Ramos (cell line): Measurements from ENCODE around the gene LRRFIP1.

Source experiments
- in situ Hi-C: fragments of 300-500 bp; cut with MboI; formaldehyde crosslinking; loops from one replicate; pipeline ENCODE4 v1.14.3; 2022; ENCODE audit warnings: low sequenced_read_pairs; ENCODE audit not compliant: unreplicated experiment

Gene LRRFIP1

DNA sequence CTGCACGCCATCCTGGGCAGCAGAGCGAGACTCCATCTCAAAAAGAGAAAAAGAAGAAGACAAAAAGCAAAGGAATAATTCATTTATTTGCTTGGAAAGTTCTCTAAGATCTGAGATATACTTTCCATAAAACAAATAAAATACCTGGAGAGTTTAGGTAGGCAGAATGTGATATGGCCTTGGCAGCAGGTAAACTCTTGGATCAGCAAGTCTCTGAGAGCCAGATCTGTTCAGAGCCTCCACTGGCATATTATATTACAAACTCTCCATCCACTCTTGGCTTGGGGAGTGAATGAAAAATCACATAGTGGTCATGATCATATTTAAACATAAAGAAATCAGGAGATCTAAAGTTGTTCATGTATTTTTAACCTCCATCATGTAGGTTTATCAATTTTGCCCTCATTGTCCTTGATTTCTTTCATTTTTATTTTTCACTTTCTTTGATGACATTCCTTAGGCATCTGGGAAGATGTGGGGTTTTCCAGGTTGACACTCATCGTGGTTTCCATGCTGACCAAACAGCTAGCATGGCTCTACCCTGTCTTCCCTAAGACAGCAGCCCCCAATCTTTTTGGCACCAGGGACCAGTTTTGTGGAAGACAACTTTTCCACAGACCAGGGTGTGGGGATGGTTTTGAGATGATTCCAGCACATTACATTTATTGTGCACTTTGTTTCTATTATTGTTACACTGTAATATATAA lies 10.2 kb downstream of the LRRFIP1 start:
- in situ Hi-C loops, result no loop called here

GRCh38 chr2:237638176-237638575 lies 10.8 kb downstream of the LRRFIP1 start:
- in situ Hi-C loops, result no loop called here

DNA sequence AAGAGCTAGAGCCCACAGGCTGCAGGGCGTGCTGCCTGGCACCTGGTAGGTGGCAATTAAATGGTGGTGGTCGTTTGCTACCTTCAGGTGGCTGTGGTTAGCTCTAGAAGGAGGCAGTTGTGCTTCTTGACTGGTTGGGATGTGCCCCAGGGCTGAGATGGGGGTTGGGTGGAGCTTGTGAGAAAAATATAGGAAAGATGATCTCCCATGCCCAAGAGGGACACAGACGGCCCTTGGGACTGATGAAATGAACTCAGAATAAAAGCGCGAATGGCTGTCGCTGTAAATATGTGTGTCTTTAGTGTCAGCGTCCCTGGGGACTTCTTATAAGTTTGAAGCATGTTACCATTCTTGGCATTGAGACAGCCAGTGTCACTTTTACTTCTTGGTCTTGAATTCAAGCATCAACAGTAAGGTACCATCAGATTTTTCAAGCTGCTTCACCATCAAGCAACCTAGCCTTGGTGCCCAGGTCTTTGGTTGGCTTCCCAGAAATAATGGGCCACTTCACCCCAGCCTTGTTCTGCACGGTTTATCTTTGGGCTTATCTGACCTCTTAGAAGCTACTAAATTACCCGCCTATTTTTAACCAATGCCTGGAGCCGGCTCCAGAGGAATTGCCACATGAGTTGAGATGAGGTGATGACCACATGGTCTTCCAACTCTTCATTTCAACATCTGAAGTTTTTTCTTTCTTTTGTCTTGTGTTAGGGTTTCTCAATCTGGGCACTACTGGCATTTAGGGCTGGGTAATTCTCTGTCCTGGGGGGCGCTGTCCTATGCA lies 11.9 kb downstream of the LRRFIP1 start:
- in situ Hi-C loops, result no loop called here

- in situ Hi-C loops, result no loop called here
These were observed 12.4 kb downstream of the LRRFIP1 start for GRCh38 chr2:237639836-237640220.

DNA sequence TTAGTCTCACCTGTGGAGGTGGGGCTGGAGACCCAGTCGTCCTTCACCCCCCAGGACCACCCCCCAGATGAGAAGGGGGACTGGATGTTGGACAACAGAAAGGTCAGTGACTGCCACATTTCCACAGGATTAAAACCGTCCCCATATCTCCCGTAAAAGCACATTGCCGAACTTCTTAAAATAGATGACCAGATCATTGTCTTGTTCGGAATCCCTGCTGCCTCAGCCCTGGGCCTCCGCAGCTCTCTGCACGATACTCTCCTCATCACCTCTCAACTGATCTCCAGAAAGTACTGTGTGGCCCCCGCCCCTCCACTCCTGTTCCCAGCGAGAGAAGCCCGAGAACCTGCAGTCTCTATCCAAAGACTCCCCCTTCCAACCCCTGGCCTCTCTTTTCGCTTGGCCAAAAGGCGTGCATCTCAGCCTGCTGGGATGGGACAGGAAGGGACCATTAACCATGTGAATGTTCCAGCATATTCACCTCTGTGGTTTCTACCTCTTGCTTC lies 13.2 kb downstream of the LRRFIP1 start:
- in situ Hi-C loops, result no loop called here

DNA sequence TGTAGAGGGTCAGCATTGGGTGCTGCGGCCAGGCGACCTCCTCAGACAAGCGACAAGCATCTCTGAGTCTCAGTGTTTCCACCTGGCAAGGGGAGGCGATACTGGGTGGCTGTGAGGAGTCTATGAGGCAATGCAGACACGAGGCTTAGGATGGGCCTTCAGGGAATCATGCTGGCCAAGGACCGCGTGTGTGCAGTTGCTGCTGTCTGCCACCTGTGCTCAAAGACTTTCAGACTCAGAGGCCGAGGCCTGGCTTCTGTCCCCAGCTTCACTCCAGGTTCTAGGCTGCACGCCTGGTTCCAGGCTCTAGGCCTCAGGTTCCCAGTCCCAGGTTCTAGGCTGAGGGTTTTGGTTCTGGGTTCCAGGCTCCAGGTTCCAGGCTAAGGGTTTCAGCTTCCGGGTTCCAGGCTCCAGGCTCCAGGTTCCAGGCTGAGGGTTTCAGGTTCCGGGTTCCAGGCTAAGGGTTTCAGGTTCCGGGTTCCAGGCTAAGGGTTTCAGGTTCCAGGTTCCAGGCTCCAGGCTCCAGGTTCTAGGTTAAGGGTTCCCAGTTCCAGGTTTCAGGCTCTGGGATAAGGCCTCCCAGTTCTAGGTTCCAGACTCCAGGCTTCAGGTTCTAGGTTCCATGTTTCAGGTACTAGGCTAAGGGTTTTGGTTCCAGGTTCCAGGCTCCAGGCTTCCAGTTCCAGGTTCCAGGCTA lies 14.8 kb downstream of the LRRFIP1 start:
- in situ Hi-C loops, result no loop called here

- in situ Hi-C loops, result no loop called here
These were observed 15.7 kb downstream of the LRRFIP1 start for GRCh38 chr2:237643066-237643465.

DNA sequence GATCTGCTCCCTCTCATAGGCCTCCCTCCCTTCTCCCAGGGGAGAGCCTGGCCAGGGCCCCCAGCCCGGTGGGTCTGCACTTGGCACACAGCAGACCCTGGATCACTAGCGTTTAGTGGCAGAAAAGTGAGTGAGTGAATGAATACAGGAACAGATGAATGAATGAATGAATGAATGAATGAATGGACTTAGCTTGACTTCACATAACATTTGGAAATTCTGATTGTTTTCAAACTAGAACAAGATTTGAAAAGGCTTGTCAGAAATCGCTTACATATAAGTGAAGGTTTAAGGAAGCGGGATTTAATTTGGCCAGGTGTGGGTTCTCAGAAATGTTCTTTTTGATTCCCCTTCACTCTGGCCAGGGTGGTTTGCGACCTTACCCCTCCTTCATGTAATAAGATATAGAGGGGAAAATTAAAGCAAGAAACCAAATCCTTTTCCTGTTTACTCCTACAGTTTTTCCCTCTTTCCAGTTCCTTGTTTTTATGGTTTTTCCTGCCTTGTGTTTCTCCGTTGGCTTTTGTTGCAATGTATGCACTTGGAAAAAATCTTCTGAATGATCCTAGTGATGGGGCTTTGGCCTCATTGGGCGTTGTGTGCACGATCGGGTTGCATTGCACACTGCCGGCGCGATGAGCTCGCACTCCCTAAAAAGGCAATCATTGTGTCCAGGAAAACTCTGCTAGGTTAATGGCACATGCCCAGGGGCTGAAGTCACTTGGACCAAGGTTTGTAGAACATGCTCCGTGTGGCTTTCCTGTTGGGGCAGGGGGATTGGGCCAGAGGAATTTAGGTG lies 16.4 kb downstream of the LRRFIP1 start:
- in situ Hi-C loops, result no loop called here

- in situ Hi-C loops, result no loop called here
These were observed 17.0 kb downstream of the LRRFIP1 start for GRCh38 chr2:237644381-237644703.

DNA sequence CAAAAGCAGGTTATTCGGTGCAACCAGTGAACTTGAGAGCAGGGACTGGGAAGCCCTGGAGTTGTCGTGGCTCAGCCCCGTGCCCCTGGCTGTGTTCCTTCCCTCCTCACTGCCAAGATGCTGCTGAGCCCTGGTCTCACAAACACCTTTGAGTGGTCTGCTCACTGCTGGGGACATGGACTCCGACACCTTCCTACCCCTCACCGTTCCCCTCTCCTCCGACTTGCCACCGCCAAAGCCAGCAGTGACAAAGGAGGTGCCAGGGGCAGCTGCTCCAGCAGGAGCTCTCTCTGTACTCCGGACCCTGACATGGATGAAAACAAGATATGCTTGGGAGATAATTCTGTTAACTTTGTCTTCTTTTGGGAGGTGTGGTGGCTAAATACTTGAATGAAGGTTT lies 17.9 kb downstream of the LRRFIP1 start:
- in situ Hi-C loops, result no loop called here

DNA sequence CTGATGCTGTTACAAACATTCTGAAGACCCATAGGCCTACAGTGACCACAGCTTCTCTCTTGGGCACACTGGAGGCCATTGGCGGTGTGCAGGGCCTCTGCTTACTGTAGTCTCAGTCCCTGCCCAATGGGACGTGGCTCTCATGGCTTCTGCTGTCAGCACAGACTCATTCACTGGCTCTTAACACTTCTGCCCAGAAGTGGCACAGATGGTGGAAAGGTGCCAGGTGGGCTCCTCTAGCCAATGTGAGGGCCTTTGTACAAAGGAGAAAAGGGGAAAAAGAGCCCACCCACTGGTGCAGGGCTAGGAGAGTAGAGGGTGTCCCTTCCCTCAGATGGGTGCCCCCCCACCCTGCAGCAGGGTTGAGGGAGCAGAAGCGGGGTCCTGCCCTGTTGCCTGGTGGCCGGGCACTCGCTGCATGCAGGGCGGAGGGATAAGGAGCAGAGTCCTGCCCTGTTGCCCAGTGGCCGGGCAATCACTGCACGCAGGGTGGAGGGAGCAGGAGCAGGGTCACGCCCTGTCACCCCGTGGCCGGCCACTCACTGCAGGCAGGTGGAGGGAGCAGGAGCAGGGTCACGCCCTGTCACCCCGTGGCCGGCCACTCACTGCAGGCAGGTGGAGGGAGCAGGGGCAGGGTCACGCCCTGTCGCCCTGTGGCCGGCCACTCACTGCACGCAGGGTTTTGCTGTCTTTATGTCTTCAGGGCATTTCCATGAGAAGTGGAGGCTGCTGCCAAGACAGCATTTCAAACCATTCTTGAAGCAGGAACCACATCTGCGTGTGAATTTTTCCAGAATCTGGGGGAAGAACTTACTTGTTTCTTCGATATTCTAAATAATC lies 20.0 kb downstream of the LRRFIP1 start:
- in situ Hi-C loops, result no loop called here

GRCh38 chr2:237648016-237648381 lies 20.6 kb downstream of the LRRFIP1 start:
- in situ Hi-C loops, result no loop called here

DNA sequence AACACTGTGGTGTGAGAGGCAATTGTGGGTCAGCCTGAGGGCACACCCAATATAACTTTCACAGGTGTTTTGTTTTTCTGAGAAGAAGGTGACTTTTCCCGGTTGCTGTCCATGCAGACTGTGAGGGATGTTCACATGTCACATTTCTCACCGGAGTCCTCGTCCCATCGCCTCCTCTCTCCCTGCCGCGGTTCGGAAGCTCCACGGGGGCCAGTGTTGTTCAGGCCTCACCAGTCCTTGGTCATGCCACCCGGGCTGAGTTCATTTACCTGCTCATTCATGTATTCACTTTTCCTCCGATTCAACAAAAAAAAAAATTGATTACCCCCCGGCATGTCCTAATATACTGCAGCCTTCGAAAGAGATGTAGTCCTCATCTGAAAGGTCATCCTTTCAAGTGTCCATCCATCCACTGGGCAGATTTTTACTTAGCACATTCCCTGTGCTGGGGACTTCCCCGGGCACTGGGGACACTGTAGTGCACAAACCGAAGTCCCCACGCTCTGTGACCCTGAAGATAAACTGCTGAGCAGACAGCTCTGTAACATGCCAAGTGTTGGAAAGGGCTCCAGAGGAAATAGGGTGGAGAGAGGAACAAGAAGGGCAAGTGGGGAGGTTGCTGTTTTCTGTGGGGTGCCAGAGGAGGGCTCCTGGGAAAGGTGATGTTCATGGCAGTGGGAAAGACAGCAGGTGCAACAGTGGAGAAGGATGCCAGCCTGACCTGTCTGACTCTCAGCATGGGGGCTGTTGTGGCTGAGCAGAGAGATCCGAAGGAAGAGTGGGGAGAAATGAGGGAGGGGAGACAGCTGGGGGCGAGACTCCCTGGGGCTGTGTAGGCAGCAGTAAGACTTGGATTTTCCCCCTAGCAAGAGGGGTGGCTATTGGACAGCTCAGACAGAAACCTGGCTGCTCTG lies 22.4 kb downstream of the LRRFIP1 start:
- in situ Hi-C loops, result no loop called here

DNA sequence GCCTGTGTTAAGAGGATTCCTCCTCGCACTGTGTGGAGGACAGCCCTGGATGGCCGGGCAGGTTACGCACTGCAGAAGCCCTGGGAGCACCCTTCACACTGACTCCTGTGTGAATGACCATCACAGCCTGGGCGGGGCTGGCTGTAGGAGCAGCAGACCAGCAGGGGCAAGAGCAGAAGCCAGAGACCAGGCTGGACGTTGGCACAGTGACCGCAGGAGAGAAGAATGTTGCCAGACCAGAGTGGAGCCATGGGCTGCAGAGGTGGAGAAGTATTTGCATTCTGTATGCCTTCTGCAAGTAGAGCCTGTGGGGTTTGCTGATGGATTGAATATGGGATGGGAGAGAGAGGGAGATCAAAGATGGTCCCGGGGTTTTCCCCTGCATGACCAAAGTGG lies 23.1 kb downstream of the LRRFIP1 start:
- in situ Hi-C loops, result no loop called here

GRCh38 chr2:237651761-237652160 lies 24.4 kb downstream of the LRRFIP1 start:
- in situ Hi-C loops, result no loop called here

GRCh38 chr2:237652181-237652580 lies 24.8 kb downstream of the LRRFIP1 start:
- in situ Hi-C loops, result no loop called here

DNA sequence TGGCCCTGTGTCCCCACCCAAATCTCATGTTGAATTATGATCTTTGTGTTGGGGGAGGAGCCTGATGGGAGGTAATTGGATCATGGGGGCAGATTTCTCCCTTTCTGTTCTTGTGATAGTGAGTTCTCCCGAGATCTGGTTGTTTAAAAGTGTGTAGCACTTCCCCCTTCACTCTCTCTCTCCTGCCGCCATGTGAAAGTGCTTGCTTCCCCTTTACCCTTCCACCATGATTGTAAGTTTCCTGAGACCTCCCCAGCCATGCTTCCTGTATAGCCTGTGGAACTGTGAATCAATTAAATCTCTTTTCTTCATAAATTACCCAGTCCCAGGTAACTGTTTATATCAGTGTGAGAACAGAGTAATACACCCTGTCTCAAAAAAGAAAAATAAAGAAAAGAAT lies 25.5 kb downstream of the LRRFIP1 start:
- in situ Hi-C loops, result no loop called here

GRCh38 chr2:237653776-237654558 lies 26.6 kb downstream of the LRRFIP1 start:
- in situ Hi-C loops, result no loop called here
